HG03196 (cell line): ENCODE measurements around the gene QSOX1.

Experiments
- ATAC-seq: cut with Tn5 transposase; IDR thresholded peaks from one replicate; pipeline ENCODE4 v1.9.1; 2021; ENCODE audit not compliant: unreplicated experiment

Gene QSOX1

GRCh38 chr1:180169640-180170195 is 15.0 kb downstream of the QSOX1 start:
- no peak for ATAC-seq

- ATAC-seq = no peak
These were observed 16.0 kb downstream of the QSOX1 start for GRCh38 chr1:180170546-180171151.

- ATAC-seq = no peak
These were observed 17.0 kb downstream of the QSOX1 start for GRCh38 chr1:180171691-180172090.

- ATAC-seq = no peak
These were observed 18.8 kb downstream of the QSOX1 start for GRCh38 chr1:180173451-180173850.

GRCh38 chr1:180173952-180174351 is 19.3 kb downstream of the QSOX1 start:
- no peak for ATAC-seq

GRCh38 chr1:180175291-180175690 is 20.6 kb downstream of the QSOX1 start:
- ATAC-seq = no peak

GRCh38 chr1:180175806-180176205 is 21.1 kb downstream of the QSOX1 start:
- no peak for ATAC-seq

- no peak for ATAC-seq
These were observed 22.3 kb downstream of the QSOX1 start for GRCh38 chr1:180176965-180177364.

GRCh38 chr1:180177931-180178330 is 23.3 kb downstream of the QSOX1 start:
- ATAC-seq = no peak

GRCh38 chr1:180178511-180179161 is 24.0 kb downstream of the QSOX1 start:
- no peak for ATAC-seq

GRCh38 chr1:180179162-180179957 is 24.7 kb downstream of the QSOX1 start:
- ATAC-seq = no peak

GRCh38 chr1:180181048-180181447 is 26.4 kb downstream of the QSOX1 start:
- ATAC-seq = no peak

- ATAC-seq = no peak
These were observed 27.4 kb downstream of the QSOX1 start for GRCh38 chr1:180181996-180182642.

- ATAC-seq = no peak
These were observed 28.1 kb downstream of the QSOX1 start for GRCh38 chr1:180182643-180183311.

GRCh38 chr1:180183426-180183825 is 28.8 kb downstream of the QSOX1 start:
- ATAC-seq = no peak

- ATAC-seq = no peak
These were observed 29.4 kb downstream of the QSOX1 start for GRCh38 chr1:180184041-180184440.

GRCh38 chr1:180185281-180185680 is 30.6 kb downstream of the QSOX1 start:
- no peak for ATAC-seq

GRCh38 chr1:180185971-180186645 is 31.4 kb downstream of the QSOX1 start:
- no peak for ATAC-seq

- ATAC-seq = no peak
These were observed 32.2 kb downstream of the QSOX1 start for GRCh38 chr1:180186831-180187230.

- no peak for ATAC-seq
These were observed 33.0 kb downstream of the QSOX1 start for GRCh38 chr1:180187626-180188025.
